Urothelium cell line (cell line): ENCODE measurements around the gene PPP1R3A.
"Not testable (repeated sequence)": the region's sequence is repeated elsewhere in the genome, so short reads cannot be mapped to it uniquely, and the experiment has no call there.

Experiments used
- DNase-seq: peaks from one replicate; pipeline ENCODE4 v3.0.0; 2011; ENCODE audit warnings: low spot score, mixed read lengths
- FAIRE-seq: peaks from 2 replicates; lab custom pipeline; 2011; peaks lifted over from hg19 to GRCh38; lab: Jason Lieb, UNC

The PPP1R3A gene, protein sequence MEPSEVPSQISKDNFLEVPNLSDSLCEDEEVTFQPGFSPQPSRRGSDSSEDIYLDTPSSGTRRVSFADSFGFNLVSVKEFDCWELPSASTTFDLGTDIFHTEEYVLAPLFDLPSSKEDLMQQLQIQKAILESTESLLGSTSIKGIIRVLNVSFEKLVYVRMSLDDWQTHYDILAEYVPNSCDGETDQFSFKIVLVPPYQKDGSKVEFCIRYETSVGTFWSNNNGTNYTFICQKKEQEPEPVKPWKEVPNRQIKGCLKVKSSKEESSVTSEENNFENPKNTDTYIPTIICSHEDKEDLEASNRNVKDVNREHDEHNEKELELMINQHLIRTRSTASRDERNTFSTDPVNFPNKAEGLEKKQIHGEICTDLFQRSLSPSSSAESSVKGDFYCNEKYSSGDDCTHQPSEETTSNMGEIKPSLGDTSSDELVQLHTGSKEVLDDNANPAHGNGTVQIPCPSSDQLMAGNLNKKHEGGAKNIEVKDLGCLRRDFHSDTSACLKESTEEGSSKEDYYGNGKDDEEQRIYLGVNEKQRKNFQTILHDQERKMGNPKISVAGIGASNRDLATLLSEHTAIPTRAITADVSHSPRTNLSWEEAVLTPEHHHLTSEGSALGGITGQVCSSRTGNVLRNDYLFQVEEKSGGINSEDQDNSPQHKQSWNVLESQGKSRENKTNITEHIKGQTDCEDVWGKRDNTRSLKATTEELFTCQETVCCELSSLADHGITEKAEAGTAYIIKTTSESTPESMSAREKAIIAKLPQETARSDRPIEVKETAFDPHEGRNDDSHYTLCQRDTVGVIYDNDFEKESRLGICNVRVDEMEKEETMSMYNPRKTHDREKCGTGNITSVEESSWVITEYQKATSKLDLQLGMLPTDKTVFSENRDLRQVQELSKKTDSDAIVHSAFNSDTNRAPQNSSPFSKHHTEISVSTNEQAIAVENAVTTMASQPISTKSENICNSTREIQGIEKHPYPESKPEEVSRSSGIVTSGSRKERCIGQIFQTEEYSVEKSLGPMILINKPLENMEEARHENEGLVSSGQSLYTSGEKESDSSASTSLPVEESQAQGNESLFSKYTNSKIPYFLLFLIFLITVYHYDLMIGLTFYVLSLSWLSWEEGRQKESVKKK

GRCh38 chr7:113918946-113919345 lies at the start of gene PPP1R3A:
Gene PPP1R3A (minus strand): TSS chr7:113919009. CDS start chr7:113918996, 13 bp downstream.
- DNase-seq (no peak), FAIRE-seq (no peak)

DNA sequence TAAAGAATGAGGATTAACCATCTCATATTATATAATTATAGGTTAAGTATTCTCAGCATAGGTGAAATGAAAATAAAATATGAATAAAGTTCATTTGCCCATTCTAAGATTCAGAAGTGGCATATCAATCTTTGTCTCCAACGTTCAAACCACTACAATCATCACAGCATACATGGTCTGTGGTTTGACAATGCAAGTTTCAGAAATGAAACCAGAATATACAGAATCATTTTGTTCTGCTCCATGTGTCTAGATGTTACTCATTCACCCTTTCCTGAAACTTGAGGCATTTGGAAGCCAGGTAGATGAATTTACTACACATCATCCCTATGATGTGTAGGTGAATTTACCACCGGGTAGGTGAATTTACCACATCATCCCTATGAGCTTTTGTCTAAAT lies 44.5 kb upstream of the PPP1R3A start:
- DNase-seq (no peak), FAIRE-seq (no peak)

DNA sequence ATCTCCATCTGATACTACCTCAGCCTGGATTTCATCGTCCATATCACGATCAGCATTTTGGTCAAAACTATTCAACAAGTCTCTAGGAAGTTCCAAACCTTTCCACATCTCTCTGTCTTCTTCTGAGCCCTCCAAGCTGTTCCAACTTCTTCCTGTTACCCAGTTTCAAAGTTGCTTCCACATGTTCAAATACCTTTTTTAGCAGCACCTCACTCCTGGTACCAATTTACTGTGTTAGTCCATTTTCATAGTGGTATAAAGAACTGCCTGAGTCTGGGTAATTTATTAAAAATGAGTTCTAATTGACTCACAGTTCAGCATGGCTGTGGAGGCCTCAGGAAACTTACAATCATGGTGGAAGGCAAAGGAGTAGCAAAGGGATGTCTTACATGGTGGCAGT lies 41.1 kb upstream of the PPP1R3A start:
- FAIRE-seq (no peak), DNase-seq (no peak)

- no peak for FAIRE-seq
- no peak for DNase-seq
These were observed 36.3 kb upstream of the PPP1R3A start for GRCh38 chr7:113955157-113955556.

DNA sequence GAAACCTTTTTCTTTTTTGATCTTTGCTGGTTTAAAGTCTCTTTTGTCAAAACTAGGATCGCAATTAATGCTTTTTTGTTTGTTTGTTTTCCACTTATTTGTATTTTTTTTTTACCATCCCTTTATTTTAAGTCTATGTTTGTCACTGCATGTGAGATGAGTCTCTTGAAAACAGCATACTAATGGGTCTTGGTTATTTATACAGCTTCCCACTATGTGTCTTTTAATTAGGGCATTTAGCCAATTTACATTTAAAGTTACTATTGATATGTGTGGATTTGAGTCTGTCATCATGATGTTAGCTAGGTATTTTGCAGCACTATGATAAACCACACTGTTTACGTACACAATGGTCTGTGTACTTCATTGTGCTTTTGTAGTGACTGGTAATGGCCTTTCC lies 34.7 kb upstream of the PPP1R3A start:
- no peak for DNase-seq
- no peak for FAIRE-seq

DNA sequence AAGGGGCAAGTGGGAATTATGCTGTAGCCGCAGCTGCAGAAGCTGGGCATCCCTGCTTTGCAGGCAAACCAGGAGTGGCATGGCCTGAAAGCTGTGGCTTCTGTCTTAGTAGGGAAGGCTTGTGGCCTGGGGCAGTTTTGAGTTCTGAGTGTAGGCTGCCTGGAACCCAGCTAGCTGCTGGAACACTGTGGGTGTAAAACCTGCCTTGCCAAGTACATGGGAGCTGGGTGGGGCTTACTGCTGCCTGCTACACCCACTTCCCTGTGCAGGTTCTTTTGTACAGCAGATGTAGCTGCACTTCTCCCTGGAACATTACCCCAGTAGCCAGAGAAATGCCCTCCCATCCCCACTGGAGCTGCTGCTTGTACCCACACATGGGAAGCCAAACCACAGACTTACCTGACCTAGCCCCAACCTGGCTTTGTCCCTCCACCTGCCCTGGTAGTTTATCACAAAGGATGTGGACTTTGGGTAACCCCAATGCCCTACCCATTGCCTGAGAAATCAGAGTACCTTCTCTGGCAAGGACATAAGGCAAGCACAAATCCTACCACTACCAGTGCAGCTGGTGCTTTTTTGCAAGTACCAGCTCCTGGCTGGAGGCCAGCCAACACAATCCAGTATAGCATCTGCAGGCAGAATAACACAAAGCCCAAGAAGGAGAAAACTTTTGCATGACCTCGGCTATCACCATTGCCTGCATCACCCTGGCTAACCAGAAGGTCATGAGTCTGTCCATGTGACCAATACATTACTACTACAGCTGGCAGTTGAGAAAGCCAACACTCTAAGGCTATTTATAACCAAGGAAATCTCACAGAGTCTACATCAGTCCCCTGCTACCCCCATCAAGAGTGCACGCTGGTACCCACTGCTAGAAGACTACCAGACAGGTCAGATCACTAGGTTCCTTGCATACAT lies 26.5 kb upstream of the PPP1R3A start:
- FAIRE-seq (no peak), DNase-seq (no peak)

- DNase-seq, result no peak
- FAIRE-seq, result no peak
These were observed 18.2 kb upstream of the PPP1R3A start for GRCh38 chr7:113936982-113937381.

- FAIRE-seq (no peak), DNase-seq (no peak)
These were observed 17.7 kb upstream of the PPP1R3A start for GRCh38 chr7:113936535-113936934.

DNA sequence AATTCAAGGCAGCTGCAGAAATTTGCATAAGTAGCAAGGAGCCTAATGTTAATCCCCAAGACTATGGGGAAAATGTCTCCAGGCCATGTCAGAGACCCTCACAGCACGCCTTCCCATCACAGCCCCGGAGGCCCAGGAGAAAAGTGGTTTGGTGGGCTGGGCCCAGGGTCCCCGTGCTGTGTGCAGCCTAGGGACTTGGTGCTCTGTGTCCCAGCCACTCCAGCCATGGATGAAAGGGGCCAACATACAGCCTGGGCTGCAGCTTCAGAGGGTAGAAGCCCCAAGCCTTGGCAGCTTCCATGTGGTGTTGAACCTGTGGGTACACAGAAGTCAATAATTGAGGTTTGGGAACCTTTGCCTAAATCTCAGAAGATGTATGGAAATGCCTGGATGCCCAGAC lies 10.6 kb upstream of the PPP1R3A start:
- FAIRE-seq, result not testable (repeated sequence)

GRCh38 chr7:113928112-113928511 lies 9.3 kb upstream of the PPP1R3A start:
- DNase-seq, result no peak
- no peak for FAIRE-seq

More for the DNA sequence above, 10.6 kb upstream of the PPP1R3A start:
- not testable (repeated sequence) for DNase-seq

DNA sequence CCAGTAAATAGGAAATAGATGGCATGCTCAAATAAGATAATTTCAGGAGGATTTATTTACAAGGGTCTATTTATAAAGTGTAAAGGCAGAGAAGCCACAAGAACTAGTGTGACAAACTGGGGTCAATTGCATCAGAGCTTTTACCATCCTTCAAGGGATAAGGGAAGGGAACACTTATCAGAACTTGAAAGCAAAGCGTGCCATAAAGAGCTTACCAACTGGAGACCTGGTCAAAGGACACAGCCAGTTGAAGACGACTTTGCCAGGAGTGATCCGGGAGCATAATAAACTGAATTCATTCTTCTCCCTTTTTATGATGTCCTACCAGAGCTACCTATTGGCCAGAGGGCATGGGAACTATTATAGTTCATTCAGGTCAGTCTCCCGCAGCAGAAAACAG lies 3.2 kb upstream of the PPP1R3A start:
- DNase-seq, result no peak
- no peak for FAIRE-seq

DNA sequence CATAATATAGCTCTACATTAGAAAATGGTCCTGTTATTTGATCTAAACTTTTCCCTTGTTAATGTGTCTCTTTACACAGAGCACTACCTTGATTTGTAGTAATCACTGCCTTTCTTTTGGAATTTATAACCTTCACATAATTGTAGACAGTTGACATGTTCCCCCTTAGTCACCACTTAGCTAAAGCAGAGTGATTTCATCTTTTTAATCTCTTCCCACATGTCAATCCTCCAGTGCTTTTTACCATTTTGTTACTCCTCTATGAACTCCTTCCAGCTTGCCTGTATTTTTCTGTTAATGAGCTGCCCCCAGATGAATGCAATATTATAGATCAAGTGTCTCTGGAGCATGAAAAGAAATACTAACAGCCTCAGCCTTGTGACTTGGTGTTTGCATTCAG lies 2.6 kb upstream of the PPP1R3A start:
- DNase-seq (no peak), FAIRE-seq (no peak)

DNA sequence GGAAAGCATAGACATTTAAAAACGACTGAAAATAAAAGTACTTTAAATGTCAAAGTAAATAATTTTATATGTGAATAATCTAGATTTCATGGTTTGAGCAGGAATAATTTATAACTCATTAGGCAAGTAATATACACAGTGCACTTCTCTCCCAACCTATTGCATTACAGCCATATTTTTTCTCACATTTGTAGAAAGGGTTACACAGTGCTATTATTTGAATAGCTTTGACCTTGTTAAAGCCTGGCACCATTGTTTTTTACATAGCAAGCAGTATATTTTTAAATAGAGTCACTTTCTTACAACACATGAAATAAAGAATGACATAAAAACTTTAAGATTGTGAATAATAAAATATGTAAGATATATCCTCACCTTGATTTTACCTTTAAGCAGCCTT lies 969 bp downstream of the PPP1R3A start:
- no peak for DNase-seq
- FAIRE-seq, result no peak

GRCh38 chr7:113915956-113916355 lies 2.9 kb downstream of the PPP1R3A start:
- no peak for DNase-seq

GRCh38 chr7:113912876-113913275 lies 5.9 kb downstream of the PPP1R3A start:
- no peak for DNase-seq
- no peak for FAIRE-seq

More at GRCh38 chr7:113915956-113916355, 2.9 kb downstream of the PPP1R3A start:
- FAIRE-seq, result no peak

DNA sequence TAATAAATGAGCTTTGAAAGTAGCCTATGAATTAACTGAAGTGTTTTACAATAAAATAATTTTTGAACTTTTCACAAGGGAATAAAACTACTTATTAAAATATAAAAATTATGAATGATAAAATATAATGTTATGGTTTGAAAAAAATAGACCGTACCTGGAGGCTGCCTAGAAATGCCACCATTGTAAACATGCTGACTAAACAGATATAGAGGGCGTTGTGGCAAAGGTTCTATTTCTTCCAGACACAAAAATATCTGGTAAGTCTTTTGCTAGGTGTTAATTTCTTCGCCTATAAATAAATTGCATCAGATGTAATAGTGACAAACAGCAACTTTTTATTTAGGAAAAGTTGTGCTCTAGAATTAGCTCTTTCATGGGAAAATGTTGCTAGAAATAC lies 11.2 kb downstream of the PPP1R3A start:
- no peak for FAIRE-seq
- no peak for DNase-seq

- DNase-seq (no peak), FAIRE-seq (no peak)
These were observed 14.3 kb downstream of the PPP1R3A start for GRCh38 chr7:113904521-113904920.

DNA sequence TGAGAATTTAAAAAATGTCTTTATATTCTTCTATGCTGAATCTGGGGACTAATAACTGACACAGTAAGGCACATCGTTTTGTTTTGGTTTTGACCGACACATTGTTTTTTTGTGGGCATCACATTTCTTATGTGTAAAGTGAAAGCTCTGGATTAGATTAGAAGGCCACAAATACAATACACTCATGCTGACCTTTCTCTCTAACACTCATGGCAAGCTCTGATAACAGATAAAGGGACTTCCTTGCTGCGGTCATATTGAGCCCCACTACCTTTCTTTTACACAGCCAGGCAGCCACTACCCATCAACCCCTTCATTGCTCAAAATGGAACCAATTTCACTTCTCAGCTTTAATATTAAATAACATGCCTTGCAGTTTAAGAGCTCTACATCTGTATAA lies 26.0 kb downstream of the PPP1R3A start:
- no peak for FAIRE-seq
- no peak for DNase-seq

GRCh38 chr7:113891828-113892227 lies 27.0 kb downstream of the PPP1R3A start:
- DNase-seq, result peak; percentile 6
- no peak for FAIRE-seq

- no peak for FAIRE-seq
- no peak for DNase-seq
These were observed 27.8 kb downstream of the PPP1R3A start for GRCh38 chr7:113891031-113891350.
